ENCODE measurements around the gene UQCR10.

UQCR10 gene

DNA sequence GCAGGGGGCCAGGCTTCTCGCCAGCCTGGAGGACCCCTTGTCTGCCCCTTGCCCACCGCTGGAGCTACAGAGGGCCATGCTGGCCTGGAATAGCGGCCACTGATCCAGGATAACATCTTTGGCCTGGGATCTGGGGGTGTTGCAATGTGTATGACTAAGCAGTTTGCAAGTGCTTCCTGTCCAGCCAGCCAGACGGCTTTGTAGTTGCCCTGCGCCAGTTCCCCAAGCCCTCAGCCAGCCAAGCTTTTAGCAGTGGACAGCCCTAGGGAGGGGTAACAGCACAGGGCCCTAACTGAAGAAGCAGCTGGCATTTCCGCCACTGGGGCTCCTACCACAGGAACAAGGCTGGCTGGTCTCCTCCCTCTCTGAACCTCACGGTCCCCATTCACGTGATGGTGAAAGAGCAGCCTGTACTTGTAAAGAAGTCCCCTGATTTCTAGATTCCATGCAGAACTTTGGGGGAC is 32.1 kb downstream of the UQCR10 start:
- DNase-seq, result no peak

GRCh38 chr22:29801153-29801552 is 34.0 kb downstream of the UQCR10 start:
- no peak for DNase-seq

GRCh38 chr22:29801796-29802195 is 34.6 kb downstream of the UQCR10 start:
- DNase-seq, result no peak

- no peak for DNase-seq
These were observed 36.0 kb downstream of the UQCR10 start for GRCh38 chr22:29803190-29803589.

DNA sequence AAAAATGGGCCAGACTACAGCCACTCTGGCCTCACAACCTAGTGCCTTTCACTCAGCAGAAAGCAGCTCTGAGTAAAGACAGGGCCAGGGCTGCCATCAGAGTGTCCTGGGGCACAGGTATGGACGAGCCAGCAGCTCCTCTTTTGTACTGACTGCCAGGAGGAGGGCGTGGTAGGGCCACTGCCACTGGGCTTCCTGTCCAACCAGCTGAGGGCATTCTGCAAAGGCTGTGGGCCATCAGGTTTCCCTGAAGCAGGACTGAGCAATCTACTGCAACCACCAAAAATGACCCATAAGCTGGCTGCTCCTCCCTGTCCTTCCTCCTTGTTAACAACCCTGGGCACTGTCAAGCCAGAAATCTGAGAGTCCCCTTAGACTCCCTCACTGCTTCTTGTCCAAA is 37.8 kb downstream of the UQCR10 start:
- DNase-seq, result no peak

GRCh38 chr22:29806196-29806595 is 39.0 kb downstream of the UQCR10 start:
- DNase-seq, result no peak

GRCh38 chr22:29810216-29810615 is 43.0 kb downstream of the UQCR10 start:
- DNase-seq, result no peak

GRCh38 chr22:29811377-29811776 is 44.2 kb downstream of the UQCR10 start:
- no peak for DNase-seq

GRCh38 chr22:29813126-29813525 is 46.0 kb downstream of the UQCR10 start:
- no peak for DNase-seq

GRCh38 chr22:29813563-29813962 is 46.4 kb downstream of the UQCR10 start:
- DNase-seq, result no peak

DNA sequence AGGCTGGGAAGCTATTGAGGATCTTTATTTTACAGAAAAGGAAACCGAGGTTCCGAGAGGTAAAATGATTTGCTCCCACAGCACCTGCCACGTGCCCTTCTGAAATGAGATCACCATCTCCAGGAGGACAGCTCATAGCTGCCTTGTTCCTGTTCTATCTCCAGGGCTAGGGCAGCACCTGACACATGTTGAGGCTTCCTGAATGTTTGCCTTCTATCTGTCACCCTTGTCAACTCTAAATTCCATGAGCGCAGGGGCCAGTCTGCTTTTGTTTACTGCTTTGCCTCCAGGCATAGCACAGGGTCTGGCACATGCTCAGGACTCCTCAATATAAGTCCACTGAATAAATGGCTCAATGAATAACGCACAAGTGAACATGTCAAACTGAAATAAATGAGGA is 46.8 kb downstream of the UQCR10 start:
- no peak for DNase-seq

- no peak for DNase-seq
These were observed 48.4 kb downstream of the UQCR10 start for GRCh38 chr22:29815580-29815979.

GRCh38 chr22:29816128-29816527 is 49.0 kb downstream of the UQCR10 start:
- DNase-seq, result no peak

GRCh38 chr22:29816539-29816938 is 49.4 kb downstream of the UQCR10 start:
- DNase-seq, result no peak

DNA sequence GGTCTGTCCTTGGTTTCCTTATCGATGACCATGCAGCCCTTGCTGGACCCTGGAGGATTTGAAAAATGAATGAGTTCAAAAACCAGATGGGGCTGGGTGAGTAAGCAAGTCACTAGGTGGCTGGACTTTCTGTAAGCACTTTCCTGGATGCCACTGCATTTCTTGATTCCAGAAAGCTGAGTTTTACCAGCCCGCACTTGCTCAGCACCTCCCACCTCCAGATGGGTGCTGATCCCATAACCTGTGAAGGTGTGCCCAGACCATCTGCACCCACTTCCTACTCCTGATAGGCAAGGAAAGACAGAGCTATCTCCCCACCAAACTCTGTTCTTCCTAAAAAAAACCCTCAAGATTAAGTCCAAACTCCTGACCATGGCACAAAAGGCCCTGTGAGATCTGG is 49.8 kb downstream of the UQCR10 start:
- DNase-seq, result no peak

- no peak for DNase-seq
These were observed 50.6 kb downstream of the UQCR10 start for GRCh38 chr22:29817724-29818123.

DNA sequence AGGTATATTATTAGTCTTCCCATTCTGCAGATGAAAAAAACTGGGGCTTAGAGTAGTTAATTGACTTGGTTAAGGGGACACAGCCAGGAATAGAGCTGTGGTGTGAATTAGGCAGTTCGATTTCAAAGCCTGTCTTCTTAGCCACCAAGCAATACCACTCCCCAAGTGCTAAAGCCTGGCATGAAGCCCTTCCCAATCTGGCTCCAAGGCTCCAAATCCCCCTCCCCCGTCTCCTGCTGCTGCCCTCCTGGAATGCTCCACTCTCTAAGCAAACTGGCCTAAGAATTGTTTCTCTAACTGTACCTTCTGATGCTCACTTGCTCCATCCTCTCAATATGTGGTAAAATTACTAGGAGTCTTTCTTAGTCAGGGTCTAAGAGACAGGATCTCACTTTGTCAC is 52.3 kb downstream of the UQCR10 start:
- DNase-seq, result no peak

Data from CD4-positive, alpha-beta T cell treated with Interleukin-21 for 1 hour (primary cell).